NCI-H1048 (cell line): ENCODE results near the gene CLEC4E.
A peak's percentile ranks its signal among the peaks of the same experiment; 100 is the strongest.
"Not testable (repeated sequence)": the region's sequence is repeated elsewhere in the genome, so short reads cannot be mapped to it uniquely, and the experiment has no call there.

Source experiments
- DNase-seq: peaks from one replicate; lab custom pipeline; 2025; lab: John Stamatoyannopoulos, UW

Gene CLEC4E, protein sequence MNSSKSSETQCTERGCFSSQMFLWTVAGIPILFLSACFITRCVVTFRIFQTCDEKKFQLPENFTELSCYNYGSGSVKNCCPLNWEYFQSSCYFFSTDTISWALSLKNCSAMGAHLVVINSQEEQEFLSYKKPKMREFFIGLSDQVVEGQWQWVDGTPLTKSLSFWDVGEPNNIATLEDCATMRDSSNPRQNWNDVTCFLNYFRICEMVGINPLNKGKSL

DNA sequence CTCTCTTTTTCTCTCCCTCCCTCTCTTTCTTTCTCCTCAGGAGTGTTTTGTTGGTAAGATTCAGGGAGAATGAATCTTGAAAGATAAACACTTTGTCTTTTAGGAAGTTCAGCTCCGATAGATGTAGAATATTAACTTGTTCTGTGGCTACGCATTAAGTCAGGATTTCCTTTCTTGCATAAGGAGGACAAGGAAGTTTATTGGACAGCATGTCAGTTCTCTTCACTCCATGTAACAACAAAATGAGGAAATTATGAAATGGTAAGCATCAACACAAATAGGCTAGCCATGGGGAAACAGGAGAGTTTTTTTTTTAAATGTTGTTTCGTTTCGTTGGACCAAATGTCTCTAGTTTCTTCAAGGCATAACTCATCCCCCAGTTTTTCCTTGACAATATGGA, at the start of gene CLEC4E:
Gene CLEC4E (minus strand): TSS at position 75 of the 400 bp plus-strand sequence. CDS start 108 bp downstream, outside the sequence.
- not testable (repeated sequence) for DNase-seq

DNA sequence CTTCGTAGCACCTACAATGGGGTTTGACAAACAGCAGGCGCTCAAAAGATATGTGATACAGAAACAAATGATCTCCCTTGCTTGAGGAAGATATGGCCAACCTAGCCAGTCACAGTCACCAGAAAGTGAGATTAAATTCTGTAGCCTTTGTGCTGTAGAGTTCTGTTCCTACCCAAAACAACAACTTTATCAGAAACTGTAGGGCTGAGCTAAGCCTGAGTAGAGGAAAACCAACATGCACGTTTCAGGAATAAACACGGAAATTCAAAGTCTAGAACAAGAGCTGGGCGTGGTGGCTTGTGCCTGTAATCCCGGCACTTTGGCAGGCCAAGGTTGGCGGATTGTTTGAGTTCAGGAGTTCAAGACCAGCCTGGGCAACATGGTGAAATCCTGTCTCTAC, 49.0 kb upstream of the CLEC4E start:
- DNase-seq: no peak

DNA sequence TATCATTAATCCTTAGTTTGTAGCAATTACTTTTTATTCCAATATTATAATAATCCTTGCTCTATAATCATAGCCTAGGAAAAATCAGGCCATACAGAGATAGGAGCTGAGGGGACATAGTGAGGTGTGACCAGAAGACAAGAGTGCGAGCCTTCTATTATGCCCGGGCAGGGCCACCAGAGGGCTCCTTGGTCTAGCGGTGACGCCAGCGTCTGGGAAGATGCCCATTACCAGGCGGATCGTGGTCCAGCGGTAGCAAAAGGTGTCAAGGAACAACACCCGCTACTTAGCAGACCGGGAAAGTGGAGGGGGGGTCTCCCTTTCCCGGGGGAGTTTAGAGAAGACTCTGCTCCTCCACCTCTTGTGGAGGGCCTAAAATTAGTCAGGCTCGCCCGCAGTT, 43.8 kb upstream of the CLEC4E start:
- DNase-seq: not testable (repeated sequence)

DNA sequence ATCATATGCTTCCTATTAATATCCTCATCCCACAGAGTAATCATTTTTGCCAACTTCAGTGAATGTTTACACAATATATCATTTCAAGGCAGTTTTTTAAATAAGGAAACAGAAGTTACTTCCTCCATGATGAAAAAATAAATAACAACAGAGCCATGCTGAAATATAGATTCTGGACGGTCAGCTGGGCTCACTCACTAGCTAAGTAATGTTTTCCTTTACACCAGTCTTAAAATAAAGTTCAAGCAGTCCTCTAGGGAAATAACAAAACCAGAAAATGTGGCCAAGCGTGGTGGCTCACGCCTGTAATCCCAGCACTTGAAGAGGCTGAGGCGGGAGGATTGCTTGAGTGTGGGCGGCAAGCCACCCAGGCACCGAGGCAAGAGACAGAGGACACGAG, 43.3 kb upstream of the CLEC4E start:
- no peak for DNase-seq

DNA sequence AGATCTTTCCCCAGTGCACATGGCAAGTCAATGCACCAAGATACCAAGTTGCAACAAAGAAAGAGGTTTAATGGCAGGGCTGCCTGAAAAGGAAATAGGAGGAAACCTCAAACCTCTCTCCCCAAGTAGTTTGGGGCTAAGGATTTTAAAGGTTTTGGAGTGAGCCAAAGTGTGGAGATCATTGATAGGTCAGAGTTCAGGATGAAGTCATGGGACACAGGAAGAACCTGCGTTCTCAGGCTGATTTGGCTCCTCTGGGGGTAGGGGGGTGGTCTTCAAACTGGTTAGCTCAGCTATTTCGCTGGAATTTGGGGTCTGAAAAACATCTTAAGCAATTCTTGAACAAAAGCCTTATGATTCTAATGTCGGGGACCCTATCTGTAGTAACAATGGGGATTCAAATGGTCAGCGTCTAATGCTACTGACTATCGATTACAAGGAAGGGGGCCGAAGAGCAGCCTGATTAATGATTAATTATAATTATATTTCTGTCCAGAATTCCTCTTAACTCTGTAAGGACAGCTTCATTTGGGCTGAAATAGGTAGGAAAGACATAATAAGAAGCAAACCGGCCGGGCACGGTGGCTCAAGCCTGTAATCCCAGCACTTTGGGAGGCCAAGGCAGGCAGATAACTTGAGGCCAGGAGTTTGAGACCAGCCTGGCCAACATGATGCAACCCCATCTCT, 40.5 kb upstream of the CLEC4E start:
- no peak for DNase-seq

DNA sequence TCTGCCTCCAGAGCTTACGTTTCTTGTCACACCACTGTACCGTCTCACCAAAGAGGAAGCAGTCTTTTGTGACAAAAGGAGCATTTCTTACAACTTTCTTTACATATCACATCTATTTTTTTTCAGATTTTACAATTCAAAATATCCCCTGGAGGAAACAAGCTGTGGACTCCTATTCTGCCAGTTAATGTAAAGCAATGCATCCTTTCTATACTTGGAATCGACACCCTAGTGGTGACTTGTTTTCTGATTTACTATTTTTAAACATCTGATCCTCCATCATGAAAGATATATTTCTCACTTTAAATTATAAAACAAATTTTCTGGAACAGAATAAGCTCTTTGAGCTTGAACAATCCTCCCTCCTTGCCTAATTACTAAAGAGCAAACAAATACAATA, 37.2 kb upstream of the CLEC4E start:
- no peak for DNase-seq

DNA sequence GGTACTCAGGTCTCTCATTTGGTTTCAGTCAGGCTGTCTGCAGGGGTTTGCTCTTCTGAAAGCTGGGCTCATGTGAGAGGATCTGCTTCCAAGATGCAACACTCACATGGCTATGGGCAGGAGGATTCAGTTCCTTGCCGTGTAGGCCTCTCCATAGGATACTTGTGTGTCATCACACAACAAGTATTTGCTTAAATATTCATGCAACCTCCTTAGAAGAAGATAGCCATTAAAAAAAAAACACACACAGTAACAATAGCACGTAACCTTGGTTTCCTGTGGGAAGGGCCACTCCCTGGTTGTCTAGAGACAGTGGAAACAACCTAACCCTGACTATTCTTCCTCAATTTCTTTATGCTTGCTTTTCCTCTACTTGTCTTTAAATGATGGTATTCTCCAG, 31.8 kb upstream of the CLEC4E start:
- no peak for DNase-seq

DNA sequence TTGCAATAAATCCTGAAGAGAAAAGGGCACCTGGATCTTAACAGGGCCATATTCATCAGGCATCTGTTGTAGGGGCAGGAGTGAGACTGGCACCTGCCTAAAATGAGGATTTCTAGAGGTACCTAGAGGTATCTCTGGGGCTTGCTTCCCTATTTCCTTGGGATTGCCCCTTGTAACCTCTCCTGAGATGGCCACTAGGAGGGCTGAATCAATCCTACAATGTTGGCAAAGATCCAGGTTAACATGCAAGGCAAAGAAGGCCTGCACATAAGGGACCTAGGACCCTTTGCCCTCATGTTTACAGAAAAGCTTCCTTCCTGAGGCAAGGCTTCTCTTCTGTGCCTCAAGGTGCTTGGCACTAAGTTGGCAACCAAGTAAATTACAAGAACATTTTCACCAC, 25.8 kb upstream of the CLEC4E start:
- DNase-seq: no peak

DNA sequence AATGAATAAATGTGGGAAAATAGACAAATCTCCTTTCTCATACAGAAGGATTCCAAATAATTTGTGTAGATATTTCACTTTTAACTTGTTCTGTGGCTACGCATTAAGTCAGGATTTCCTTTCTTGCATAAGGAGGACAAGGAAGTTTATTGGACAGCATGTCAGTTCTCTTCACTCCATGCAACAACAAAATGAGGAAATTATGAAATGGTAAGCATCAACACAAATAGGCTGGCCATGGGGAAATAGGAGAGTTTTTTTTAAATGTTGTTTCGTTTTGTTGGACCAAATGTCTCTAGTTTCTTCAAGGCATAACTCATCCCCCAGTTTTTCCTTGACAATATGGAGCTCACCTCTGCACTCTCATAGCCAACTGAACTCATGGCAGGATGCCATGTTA, 25.3 kb upstream of the CLEC4E start:
- DNase-seq: not testable (repeated sequence)

DNA sequence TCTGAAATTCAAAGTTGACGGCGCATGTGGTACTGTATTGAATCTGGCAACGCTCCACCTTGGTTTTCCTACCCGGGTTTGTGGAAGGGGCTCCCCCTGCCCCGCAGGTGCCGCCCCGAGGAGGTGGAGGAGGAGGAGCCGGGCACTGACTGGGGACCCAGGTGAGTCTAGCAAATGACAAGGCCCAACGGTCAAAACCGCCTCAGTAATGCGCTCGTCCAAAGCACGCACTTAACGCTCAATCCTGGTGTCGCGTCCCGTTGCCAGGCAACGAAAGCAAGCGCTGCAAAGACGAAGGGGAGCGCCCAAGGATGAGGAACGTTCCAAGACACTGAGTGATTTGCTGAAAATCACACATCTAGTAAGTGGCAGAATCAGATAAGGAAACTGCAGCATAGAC, 24.0 kb upstream of the CLEC4E start:
- no peak for DNase-seq

DNA sequence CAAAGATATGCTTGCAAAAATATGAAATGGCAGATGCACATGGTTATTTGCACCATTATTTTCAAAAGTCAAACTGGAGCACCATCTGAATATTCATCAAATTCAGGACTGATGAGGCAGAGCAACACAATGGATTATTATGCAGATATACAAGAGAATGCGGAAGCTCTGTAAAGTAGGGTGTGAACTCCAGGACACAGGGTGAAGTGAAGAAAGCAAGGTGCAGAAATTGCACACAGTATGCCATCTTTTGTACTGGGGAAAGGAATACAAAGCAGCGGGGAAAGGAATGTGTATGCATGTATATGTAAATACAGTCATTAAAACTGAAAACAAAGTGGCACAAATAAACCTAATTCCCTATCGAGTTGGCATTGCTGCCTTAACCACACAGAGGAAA, 22.7 kb upstream of the CLEC4E start:
- no peak for DNase-seq

DNA sequence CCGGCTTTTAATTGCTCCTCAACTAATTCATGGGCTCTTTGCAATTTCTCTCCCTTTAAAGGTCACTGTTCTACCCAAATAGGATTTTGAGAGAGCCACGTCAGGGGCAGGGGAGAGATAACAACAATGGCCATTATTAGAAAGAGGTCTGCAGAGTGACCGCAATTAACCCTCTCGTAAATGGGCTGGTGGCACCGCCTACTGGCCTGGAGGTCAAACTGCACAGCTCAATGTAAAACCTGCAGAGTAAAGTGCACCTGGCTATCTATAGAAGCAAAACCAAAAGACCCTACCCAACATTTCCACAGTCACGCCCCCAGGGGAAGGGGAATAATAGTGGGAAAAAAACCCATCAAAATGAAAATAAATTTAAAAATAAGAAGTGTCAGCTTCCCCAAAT, 21.6 kb upstream of the CLEC4E start:
- DNase-seq: no peak

DNA sequence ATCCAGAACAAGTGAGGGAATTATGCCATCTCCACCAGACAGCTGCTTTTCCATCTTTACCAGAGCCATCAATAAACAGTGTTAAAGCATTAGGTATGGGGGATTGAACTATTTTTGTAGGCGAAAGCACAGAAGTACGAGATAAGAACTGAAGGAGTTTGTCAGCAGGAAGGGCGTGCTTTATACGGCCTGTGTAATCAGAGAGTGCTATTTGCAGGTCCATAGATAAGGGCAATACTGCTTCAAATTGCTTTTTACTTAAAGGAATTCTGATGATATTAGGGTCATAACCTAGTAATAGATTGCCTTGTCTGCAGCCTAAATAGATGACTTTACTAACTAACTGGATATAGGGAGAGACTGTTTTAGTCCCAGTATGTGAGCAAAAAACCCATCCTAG, 20.3 kb upstream of the CLEC4E start:
- no peak for DNase-seq

DNA sequence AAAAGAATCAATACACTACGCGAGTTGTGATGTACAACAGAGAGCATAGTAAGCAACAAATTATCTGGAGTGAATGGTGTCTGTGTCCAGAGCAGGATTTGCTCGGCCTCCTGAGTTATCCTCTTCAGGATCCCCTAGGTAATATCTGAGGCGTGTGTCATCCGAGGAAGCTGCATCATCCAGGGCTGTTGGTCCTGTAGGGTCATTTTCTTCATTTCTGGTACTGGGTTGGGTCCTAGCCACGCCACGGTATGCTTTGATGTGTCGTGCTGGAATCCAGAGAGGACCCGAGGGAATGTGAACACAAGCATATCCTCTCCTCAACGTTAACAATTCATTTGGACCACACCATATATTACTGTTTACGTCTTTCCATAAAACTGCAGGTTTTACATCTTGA, 19.0 kb upstream of the CLEC4E start:
- no peak for DNase-seq

DNA sequence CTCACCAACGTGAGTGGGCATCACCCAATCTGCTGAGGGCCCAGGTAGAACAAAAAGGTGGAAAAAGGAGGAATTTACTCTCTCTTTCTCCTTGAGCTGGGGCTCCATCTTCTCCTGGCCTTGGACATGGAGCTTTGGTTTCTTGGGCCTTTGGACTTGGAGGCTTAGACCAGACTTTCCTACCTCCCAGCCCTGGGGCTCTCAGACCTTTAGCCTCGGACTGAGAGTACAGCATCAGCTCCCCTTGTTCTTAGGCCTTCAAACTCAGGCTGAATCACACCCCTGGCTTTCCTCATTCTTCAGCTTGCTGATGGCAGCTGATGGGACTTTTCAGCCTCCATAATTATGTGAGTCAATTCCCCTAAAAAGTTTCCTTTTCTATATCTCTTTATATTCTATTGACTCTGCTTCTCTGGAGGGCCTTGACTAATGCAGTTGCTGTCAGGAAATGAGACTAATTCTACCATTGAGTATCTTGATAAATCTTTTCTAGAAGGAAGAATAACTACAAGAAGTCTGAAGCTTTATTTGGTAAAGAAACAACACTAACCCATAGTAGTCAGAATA, 15.9 kb upstream of the CLEC4E start:
- DNase-seq: no peak

DNA sequence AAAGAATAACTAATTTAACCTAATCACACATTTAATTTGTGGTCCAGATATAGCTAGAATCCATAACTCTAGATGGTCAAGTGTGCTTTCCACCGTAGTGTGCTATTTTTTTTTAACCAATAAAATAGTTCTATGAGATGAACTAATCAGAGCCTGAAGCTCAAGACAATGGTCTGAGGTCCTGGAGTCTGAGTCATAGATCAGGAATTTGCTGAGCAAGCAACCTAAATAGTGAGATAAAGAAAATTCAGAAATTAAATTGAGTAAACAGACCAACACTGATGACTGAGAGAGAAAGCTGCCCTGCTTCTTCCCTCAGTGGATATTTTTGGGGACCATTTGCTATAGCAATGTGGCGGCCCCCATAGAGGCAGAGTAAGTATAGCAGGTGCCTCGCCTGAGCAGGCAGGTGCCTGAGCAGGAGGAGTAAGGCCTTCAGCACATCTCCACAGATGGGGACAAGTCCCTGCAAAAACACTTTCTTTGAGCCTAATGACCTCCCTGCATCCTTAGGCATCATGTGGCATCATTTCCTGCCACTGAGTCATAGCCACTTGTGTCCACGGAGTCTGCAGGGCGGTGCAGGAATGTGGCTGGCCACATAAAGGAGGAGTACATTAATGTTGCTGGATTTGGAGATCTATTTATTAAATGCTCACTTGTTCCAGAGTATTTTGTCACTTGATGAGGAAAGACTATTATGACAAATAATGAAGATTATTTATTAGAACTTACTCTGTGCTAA, 13.9 kb upstream of the CLEC4E start:
- no peak for DNase-seq

DNA sequence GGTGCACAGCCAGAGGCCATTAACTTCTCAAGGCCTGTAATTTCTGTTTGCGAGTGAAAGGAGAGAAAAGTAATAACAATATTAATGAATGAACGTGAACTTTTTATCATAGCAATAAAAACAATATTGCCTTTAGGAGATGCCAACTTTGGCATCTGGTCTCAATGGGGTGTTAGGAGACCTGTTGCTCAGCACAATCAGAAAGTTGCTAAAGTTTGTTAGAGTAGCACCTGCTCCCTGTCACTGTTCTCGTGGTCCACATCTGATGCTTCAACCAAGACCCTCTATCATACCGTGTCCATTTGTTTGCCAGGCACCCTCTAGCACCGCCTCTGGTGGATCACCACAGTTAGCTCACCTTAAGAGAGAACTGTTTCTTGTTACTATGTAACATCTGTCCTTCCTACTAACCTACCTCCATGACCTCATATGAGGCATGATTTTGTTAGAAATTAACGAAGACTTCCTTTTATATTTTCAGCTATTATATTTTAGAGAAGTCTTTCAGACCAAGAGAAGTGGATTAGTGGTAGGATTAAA, 12.5 kb upstream of the CLEC4E start:
- DNase-seq: no peak

DNA sequence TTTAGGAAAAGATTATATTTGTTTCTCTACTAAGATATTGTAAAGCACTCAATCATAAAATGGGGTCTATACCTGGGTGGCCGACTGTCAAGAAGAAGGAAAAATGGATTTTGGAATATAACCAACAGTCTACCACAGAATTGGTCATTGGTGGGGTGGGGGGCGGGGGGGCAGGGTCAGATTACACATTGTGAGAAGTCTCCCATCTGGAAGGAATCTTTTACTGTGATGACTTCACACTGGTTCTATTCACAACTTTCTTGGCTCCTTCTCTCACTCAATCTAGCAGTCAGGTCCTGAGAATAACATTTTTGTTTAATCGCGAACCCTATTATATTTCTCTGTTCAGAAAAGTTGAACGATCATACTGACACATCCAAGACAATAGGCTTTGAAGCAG, 8.7 kb upstream of the CLEC4E start:
- no peak for DNase-seq

DNA sequence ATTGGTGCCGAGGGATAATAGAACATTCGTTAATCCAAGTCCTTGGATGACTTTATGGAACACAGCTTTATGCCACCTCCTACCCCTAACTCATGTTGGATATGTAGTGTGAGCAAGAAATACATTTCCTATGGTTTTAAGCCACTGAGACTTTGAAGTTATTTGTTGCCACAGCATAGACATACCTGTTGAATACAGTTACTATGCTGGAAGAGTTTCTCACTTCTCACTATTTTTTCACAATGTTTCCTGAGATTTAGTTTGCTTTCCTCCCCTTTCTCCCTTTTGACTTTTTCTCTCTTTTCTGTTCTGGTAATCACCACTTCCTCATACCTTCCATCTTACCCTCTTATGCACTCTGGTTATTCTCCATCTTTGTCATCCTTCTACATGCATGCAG, 7.5 kb upstream of the CLEC4E start:
- DNase-seq: no peak

DNA sequence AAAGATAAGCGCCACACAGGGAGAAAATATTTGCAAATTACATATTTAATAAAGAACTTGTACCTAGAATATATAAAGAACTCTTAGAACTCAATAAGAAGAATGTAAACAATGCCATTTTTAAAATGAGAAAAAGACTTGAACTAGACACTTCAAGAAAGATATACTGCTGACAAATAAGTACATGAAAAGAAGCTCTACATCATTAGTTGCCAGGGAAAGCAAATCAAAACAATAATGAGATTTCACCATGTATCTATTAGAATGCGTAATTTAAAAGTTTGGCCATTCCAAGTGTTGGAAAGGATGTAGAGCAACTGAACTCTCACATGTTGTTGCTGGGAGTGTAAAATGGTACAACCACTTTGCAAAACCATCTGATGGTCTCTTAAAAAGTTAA, 6.9 kb upstream of the CLEC4E start:
- DNase-seq: no peak

DNA sequence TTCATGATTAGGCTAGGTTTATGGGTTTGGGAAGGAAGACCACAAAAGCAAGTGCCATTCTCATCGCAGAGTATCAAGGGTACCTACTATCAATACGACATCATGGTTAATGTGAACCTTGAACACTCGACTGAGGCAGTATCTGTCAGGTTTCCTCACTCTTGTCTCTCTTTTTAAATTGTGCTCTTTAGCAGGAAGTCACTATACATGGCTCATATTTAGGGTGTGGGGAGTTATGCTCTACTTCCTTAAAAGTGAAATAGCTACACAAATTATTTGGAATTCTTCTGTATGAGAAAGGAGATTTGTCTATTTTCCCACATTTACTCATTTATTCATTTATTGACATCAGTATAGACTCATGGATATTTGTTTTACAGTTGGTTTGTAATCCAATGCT, 5.9 kb upstream of the CLEC4E start:
- DNase-seq: no peak

DNA sequence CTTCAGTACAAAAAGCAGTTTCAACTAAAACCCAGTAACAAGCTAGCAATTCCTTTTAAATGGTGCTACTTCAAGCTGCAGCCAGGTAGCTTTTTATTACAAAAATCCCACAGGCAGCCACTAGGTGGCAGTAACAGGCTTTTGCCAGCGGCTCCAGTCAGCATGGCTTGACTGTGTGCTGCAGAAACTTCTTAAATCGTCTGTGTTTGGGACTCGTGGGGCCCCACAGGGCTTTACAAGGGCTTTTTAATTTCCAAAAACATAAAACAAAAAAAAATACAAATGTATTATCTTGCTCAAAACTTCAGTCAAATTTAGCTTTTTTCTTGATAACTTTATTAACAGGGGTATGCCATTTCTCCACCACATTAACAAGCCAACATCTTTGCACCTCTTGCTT, 3.6 kb upstream of the CLEC4E start:
- DNase-seq: peak; percentile 0

DNA sequence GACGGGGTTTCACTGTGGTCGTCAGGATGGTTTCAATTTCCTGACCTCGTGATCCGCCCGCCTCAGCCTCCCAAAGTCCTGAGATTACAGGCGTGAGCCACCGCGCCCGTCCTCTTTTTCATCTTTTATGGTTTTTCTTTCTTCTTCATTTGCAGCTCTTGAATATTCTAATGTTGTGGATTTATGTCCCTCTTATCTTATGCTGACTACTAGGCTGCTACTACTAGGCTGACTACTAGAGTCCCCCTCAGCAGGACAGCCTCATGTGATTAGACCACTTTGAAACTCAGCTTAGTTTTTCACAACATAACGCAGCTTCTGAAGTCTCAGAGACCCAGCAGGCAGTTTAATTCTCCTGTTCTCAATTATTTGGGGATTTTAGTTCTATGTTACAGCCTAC, 857 bp upstream of the CLEC4E start:
- no peak for DNase-seq
